ENCODE measurements around the gene VSIG4. TPM values are rescaled to one million over a fixed set of nuclear protein-coding genes. Genes with fewer than 3 reads are reported as not detected.

VSIG4 gene
- total RNA-seq, 4 donors from 2014 or later = 269 to 755 (median 401) TPM

- ATAC-seq (ENCODE audit: low FRiP score) = no peak
- DNase-seq (ENCODE audit: low spot score) = no peak
- TF ChIP-seq CTCF (IDR thresholded peaks at IDR 0.05) = no peak
Observed at GRCh38 chrX:66024570-66024969, 15.3 kb downstream of the VSIG4 start.

GRCh38 chrX:66024092-66024467, 15.8 kb downstream of the VSIG4 start:
- ATAC-seq (ENCODE audit: low FRiP score) (no peak), DNase-seq (ENCODE audit: low spot score) (no peak)
- TF ChIP-seq CTCF (IDR thresholded peaks at IDR 0.05) = no peak

GRCh38 chrX:66023385-66024091, 16.3 kb downstream of the VSIG4 start:
- DNase-seq (ENCODE audit: low spot score) (no peak), ATAC-seq (ENCODE audit: low FRiP score) (no peak)
- no peak for TF ChIP-seq CTCF (IDR thresholded peaks at IDR 0.05)

- TF ChIP-seq CTCF (IDR thresholded peaks at IDR 0.05) = no peak
- ATAC-seq (ENCODE audit: low FRiP score) (no peak), DNase-seq (ENCODE audit: low spot score) (no peak)
Observed at GRCh38 chrX:66022632-66023384, 17.1 kb downstream of the VSIG4 start.

- ATAC-seq (ENCODE audit: low FRiP score) = no peak
- no peak for TF ChIP-seq CTCF (IDR thresholded peaks at IDR 0.05)
- no peak for DNase-seq (ENCODE audit: low spot score)
Observed at GRCh38 chrX:66021765-66022631, 17.9 kb downstream of the VSIG4 start.

- ATAC-seq (ENCODE audit: low FRiP score) (no peak), DNase-seq (ENCODE audit: low spot score) (no peak)
- no peak for TF ChIP-seq CTCF (IDR thresholded peaks at IDR 0.05)
Observed at GRCh38 chrX:66021401-66021764, 18.5 kb downstream of the VSIG4 start.
